HG02870 (cell line): ENCODE results near the gene HPS6.
A peak's percentile ranks its signal among the peaks of the same experiment; 100 is the strongest.

Source experiments
- ATAC-seq: cut with Tn5 transposase; IDR thresholded peaks from one replicate; pipeline ENCODE4 v1.9.1; 2021; ENCODE audit warnings: mild to moderate bottlenecking, moderate library complexity; ENCODE audit not compliant: unreplicated experiment

HPS6 gene

DNA sequence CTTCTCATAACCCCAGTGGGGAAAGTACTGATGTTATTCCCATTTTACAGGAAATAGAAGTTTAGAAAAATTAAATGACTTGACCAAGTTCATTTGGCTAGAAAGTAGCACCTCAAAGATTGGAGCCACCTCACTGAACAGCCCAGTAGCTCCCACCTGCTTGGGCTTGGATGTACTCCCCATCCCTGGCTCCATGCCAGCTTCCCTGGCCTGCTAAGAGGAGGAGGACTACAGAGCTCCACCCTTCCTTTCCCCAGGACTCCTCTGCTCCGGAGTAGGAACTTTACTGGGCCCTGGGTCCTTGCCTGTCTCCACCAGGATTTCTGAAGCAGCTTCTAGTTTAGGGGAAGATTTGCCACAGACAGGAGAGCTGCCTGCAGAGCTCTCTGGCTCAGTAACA lies 3.1 kb downstream of the HPS6 start:
- no peak for ATAC-seq

DNA sequence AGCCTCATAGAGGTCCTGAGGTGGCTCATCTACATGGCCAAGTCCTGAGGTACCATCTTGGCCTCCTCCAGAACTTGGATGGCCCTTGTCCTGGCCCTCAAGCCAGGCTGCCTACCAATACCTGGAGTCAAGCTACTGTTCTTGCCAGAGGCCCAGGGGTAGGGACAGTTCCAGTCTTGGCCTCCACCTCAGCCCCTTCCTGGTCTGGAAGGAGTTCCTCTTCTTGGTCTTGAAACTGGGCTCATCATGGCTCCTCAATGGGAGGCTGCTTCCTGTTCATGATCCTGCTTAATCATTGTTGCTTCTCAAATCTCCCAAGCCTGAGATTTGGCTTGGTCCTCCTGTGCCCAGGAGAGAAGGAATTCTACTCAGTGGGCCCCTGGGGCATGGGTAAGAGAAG lies 3.9 kb downstream of the HPS6 start:
- ATAC-seq = no peak

DNA sequence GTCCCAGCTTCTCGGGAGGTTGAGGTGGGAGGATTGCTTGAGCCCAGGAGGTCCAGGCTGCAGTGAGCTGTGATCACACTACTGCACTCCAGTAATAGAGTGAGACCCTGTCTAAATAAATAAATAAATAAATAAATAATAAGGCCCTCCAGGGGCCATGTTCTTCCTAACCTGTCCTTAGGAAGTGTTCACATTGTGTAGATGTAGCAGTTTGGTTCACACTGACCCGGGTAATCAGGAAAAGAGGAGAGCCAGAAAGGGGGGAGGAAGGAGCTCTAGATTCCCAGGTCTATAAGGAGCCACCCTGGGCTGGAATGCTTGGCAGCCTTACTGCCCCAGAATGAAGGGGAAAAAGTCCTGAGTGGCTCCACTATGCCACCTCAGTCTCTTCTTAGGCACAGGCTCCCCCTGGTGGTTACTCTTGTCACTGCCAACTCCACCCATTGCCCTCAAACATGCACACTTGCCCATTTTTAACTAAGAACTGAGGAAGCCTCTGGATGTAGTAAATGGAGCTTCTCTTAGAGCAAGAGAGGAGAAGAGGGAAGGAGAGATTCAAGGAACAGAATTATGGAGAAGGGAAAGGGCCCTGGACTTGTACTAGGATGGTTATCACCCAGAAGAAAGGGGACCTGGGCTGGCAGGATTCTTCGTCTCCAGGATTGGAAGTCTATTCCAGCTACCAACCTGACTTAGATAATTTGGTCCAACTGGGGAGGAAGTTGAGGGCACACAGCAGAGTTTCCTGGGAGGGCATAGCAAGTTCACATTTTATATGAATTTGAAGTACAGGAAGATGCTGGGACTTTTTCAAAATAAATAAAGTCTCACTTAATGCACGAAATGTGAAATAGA lies 7.8 kb downstream of the HPS6 start:
- ATAC-seq = no peak

DNA sequence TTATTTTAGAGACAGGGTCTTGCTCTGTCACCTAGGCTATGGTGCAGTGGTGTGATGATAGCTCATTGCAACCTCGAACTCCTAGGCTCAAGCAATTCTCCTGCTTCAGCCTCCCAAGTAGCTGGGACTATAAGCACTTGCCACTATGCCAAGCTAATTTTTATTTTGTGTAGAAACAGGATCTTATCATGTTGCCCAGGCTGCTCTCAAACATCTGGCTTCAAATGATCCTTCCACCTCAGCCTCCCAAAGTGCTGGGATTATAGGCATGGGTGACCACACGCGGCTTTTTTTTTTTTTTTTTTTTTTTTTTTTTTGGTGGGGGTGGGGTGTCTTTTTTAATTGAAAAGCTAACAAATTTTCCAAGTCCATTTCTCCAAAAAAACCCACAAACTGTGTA lies 18.4 kb downstream of the HPS6 start:
- ATAC-seq = no peak

DNA sequence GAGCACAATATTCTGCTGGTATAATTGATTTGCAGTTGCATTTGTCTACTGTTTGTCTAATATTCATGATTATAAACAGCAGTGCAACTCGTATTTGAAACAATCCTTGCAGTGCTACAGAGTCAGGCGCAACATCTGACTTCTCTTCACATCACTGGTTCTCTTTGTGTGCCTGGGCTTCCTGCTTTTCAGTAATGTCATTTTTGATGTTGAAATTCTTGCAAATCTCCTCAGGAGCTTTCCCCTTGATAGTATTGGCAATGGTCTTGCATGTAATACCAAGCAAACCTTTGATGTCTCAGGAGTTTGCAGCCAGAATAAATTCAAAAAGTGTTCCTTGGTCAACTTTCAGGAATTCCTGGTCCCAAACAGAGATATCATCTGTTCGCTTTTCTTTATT lies 20.2 kb downstream of the HPS6 start:
- ATAC-seq = no peak

DNA sequence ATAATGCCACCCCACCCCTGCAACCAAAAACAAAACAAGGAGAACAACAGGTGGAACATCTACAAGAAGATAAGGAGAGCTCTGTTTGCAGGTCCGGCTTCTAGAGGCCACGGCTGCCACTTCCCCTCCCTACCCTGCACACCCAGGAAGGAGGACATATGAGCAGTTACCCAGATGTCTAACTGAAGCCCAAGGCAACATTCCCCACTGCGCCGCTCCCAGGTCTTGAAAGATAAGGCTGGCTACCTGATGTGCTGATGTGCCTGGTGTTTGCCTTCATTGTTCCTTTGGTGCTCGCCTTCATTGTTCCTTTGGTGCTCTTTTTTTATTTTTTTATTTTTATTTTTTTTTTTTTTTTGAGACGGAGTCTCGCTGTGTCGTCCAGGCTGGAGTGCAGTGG lies 21.0 kb downstream of the HPS6 start:
- ATAC-seq = no peak

DNA sequence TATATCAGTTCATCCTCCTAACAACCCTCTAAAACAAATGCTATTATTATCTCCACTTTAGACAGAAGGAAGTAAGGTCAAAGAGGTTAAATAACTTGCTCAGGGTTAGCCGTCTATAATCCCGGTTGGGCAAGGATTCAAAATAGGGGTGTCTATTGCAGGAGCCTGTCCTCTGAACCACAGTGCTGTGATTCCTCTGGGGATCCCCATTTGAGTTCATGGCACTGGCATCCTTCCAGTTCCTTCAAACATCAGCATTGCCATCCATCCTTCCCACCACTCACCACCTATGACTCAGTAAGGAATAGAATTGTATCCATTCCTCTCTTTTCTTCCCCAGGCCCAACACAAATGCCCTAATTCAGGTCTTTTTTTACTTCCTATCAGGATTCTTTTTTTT lies 25.6 kb downstream of the HPS6 start:
- no peak for ATAC-seq

DNA sequence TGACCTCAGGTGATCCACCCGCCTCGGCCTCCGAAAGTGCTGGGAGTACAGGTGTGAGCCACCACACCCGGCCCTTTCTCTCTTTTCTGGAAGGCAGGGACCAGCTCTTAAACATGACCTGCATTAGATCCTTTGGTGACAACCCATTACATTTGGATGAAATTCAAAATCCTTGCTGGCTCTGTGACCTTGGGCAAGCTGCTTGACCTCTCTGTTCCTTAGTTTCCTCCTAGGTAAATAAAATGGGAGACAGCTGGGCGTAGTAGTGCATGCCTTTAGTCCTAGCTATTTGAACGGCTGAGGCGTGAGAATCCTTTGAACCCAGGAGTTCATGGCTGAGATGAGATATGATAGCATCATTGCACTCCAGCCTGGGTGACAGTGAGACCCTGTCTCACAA lies 31.3 kb downstream of the HPS6 start:
- ATAC-seq = no peak

DNA sequence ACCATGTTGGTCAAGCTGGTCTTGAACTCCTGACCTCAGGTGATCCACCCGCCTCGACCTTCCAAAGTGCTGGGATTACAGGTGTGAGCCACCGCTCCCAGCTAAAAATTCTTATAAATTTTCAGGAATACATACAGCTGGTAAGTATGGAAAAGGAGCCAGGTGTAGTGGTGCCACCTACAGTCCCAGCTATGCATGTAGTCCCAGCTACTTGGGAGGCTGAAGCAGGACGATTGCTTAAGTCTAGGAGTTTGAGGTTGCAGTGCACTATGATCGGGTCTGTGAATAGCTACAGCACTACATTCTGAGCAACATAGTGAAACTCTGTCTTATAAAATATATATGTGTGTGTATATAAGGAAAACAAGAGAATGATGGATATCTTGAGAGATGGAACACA lies 36.0 kb downstream of the HPS6 start:
- no peak for ATAC-seq

DNA sequence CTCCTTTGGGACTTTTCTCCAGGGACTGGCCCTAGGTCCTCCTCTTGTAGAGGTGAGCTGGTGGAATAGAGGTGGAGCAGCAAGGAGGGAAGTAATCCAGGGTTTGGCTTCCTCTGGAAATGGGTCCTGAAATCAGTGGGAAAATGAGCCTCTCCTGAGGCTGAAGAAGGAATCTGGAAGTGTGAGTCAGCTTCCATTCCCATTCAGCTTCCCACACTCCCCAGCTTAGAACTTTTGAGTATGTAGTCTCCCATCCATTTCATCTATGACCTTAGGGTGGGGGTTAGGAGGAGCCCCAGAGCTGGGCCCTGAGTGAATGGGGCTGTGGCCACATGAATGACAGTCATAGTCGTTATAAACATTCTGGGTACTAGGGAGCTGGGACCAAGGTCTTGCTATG lies 37.3 kb downstream of the HPS6 start:
- no peak for ATAC-seq

DNA sequence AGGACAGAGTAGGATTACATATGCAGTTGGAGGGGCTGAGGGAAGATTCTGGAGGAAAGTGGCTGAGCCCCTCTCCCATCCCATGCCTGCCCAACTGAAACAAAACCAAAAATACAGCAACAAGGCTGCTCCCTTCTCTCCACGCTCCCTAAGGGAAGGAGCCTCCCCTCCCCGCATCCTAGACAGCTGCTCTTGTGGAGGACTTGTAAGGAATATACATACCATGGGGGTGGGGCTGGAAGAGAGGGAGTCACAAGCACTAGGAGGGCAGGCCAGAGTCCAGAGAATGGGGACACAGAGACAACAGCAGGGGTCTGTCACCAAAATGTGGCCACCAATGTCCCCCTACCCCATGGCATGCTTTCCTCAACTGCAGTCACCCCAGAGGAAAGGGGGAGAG lies 41.8 kb downstream of the HPS6 start:
- no peak for ATAC-seq

DNA sequence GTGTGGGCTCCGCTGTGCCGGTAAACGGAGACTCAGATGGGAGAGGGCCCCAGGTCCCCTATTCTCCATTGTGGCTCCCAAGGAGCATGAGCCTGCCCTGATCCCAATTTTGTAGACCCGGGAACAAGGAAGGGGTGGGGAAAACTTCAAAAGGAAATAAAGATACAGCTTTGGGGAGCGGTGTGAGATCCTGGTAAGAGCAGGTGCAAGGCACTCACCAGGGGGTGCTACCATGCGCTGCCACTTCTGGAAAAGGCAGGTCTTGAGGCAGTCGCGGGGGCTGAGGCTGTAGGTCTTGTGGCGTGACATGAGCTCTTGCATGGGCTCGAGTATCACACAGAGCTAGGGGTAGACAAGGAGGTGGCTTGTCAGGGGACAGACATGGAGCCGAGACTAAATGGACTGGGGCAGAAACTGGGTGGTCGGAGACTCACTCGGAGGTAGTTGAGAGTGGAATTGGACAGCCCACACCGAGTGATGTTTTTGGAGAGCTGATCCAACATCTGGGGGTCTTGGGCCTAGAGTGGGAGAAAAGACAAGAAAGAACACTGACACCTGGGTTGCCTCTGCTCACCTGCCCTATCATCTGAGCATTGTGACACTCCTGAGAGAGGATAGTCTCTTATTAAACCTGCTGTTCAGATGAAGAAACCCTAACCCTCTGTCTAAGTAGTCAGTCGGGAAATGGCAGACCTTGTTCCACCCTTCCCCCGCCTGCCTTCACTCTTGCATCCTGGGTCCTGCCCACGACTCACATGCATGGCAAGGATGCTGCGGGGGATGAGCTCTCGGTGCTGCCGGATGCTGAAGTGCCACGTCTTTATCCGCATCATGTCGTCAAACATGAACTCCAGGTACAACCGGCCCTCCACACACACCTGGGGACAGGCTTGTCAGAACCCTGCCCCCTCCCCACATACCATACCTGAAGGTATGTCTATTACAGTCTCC lies 44.3 kb downstream of the HPS6 start:
- no peak for ATAC-seq

DNA sequence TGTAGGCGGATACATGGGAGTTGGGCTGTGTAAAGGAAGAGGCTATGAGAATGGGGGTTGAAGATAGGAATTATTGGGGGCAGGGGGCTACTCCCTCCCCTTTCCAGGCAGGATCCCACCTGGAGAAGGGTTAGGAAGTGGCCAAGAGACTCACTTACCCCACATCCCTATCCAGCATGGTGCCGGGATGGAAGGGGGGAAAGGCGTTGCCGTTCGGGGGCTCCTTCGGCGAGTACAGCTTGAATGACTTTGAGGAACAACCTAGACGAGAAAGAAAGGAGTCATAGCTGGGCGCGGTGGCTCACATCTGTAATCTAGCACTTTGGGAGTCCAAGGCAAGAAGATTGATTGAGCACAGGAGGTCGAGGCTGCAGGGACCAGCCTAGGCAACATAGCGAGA lies 46.1 kb downstream of the HPS6 start:
- no peak for ATAC-seq

DNA sequence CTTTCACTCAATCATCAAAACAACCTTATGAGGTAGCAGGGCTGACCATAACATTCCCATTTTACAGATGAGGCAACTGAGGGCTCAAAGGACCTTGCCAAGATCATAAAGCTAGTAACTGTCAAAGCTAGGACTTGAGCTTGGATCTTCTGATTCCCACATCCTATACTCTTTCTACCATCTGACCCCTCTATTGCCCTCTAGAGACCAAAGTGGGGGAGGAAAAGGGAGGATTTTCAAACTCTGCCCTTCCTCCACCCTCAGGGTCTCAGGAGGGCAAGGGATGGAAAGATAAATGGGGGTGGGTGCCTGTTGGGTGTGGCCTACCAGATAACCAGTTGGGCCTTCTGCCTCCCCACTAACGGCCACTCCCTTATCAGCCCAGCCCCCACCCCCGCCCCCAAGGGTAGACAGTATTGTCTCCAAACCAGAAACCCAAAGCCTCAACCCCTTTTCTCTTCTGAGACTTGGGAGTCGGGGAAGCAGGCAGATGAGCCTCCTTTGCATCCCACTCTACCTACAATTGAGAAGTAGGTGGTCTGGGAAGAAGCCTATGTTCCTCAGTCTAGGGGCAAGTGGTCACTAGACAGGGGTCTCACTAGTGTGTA lies 47.2 kb downstream of the HPS6 start:
- no peak for ATAC-seq

DNA sequence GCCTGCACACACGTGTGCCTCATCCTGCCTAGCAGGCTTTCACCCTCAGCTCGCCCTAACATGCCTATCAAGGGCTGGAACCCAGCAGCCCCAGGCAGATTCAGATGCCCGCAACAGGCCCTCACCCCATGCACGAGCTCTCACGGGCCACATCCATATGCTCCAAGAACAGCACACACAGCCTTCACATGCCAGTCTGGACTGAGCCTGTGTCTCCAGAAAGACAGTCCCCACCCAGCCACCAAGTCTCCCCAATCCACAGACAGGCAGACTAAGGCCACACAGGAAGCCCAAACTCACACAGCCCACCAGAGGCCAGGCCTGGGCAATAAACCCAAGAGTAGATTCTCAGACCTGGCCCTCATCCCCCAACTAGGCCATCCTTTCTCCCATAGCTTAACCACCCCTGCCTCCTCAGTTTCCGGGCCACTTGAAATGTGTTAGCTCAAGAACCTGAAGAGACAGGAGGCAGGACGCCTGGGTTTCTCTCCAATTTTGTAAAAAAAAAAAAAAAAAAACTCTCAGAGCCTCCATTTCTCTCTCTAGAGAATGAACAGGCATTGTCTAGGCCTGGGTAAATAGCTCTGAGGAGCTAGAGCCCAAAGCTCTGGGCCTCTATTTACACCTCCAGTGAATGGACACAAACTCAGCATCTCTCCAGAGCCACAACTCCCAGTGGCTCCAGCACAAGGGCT lies 48.3 kb downstream of the HPS6 start:
- ATAC-seq = no peak

DNA sequence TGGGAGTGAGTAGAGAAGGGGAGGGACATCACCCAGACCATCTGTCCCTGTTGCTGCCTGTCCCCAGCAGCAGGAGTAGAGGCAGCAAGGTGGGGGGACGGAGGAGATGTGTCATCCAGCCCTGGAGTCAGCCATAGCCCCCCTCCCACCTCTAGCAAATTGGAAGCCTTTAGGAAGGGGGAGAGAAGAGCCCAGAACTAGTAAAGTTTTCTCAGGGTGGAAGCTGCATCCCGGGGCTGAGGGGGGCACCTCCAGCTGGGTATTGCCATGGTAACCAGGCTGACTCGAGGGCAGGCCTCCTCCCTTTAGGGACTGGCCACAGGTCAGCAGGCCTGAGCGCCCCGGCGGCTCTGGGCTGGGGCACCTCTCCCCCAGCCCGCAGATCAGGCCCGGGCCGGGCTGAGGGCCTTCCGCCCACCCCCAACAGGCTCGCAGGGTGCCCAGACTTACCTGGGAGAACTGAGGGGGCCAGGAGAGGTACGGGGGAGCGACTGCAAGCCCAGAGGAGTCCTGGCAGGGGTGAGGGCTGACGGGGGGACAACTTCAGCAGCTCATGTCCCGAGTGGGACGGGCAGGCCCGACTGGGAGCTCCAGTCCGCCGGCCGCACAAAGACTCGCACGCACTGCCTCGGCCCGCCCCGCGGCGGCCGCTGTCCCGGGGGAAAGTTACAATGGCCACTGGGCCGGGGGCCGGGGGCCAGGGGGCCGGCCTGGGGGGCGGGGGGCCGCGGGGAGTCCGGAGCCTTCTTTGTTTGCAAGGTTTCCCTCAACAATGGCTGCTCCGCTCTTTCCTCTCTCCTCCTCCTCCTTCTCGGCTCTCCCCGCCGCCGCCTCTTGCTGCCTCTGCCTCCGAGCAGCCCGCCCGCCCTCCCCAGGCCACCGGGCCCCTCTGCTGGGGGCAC lies 49.1 kb downstream of the HPS6 start:
- ATAC-seq = peak; percentile 27

DNA sequence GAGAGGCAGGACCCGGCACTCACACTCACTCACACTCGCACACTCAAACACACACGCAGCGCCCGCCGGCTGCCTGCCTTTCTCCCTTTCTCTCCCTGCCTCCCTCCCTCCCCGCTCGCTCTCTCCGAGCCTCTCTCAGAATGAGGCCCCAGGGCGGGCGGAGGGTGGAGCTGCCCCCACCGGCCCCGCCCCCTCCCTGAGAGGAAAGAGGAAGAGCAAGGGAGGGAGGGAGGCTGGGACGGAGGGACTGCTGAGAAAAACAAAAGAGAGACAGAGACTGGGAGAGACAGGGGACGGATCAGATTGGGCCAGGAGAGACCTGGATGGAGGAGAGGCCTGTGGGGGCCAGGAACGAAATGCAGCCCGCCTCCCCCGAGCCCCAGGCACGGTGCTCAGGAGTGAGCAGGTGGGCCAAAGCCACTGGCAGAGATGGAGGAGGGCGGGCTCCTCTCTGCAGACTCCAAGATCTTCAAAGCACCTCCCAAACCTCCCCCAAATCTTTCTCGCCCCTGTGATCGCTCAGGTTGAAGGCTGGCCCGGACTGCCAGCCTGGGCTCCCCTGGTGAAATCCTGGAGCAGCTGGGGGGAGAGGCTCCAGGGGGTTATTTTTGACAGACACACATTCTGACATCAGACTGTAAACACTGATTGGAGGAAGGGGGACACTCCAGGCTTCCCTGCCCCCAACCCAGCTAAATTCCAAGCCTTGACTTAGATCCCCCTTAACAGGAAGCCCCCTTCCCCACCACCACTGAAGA lies 49.9 kb downstream of the HPS6 start:
- ATAC-seq = peak; percentile 61

DNA sequence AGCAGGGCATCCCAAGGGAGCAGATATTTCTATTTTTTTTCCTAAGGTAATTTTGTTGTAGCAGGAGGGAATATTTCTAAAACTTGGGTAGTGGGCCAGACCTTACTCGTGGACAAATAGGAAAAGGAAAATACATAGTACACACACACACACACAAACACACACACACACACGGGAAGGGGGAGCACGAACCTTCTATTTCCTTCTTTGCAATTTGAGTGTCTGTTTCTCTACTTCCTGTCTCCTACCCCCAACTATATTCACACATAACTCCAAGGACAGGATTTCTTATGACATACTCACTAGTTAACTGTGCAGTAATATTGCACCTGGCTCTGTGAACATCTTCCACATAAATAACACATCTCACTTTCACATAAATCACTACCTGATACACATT lies 50.6 kb downstream of the HPS6 start:
- no peak for ATAC-seq

DNA sequence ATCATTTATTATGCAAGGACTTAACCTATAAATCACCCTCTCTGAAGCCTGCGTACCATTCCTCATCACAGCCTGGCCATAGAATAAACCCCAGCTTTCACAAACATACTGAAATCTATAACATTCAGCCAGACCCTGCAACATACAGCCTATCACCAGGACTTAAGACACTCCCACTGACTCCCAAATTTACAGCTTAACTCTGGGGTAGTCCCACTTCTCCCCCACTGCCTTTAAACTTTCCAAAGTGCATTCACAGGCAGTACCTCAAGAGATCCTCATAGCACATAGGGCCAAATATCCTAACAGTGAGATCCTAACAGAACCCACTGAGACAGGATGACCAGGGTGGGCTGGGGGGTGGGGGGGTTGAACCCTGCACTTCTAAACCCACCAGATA lies 51.5 kb downstream of the HPS6 start:
- no peak for ATAC-seq
